Eye (tissue), 1 donor: Measurements from ENCODE around the gene SFXN1.

Experiments used
- DNase-seq: peaks from one replicate; pipeline ENCODE4 v3.0.0-alpha.2; 2015

The SFXN1 gene

GRCh38 chr5:175466700-175467318, 11.6 kb upstream of the SFXN1 start:
- peak; percentile 33 for DNase-seq

- peak; percentile 29 for DNase-seq
These were observed 10.2 kb upstream of the SFXN1 start for GRCh38 chr5:175467983-175468690.

GRCh38 chr5:175468892-175469291, 9.5 kb upstream of the SFXN1 start:
- no peak for DNase-seq

GRCh38 chr5:175469916-175470315, 8.4 kb upstream of the SFXN1 start:
- DNase-seq, result no peak

GRCh38 chr5:175470781-175471180, 7.6 kb upstream of the SFXN1 start:
- DNase-seq, result peak; percentile 70

GRCh38 chr5:175471196-175471595, 7.2 kb upstream of the SFXN1 start:
- peak; percentile 37 for DNase-seq

GRCh38 chr5:175471628-175472027, 6.7 kb upstream of the SFXN1 start:
- DNase-seq, result no peak

GRCh38 chr5:175472378-175472777, 6.0 kb upstream of the SFXN1 start:
- no peak for DNase-seq

- DNase-seq, result no peak
These were observed 3.1 kb upstream of the SFXN1 start for GRCh38 chr5:175475248-175475647.

- no peak for DNase-seq
These were observed 920 bp upstream of the SFXN1 start for GRCh38 chr5:175477440-175477839.

- no peak for DNase-seq
These were observed 364 bp upstream of the SFXN1 start for GRCh38 chr5:175478008-175478383.

GRCh38 chr5:175479125-175479881, 943 bp downstream of the SFXN1 start:
- no peak for DNase-seq

- no peak for DNase-seq
These were observed 5.0 kb downstream of the SFXN1 start for GRCh38 chr5:175483337-175483736.

- no peak for DNase-seq
These were observed 6.0 kb downstream of the SFXN1 start for GRCh38 chr5:175484322-175484721.

- DNase-seq, result no peak
These were observed 6.5 kb downstream of the SFXN1 start for GRCh38 chr5:175484829-175485228.

GRCh38 chr5:175485631-175486030, 7.3 kb downstream of the SFXN1 start:
- DNase-seq, result no peak

- no peak for DNase-seq
These were observed 9.3 kb downstream of the SFXN1 start for GRCh38 chr5:175487514-175488222.

- DNase-seq, result no peak
These were observed 11.5 kb downstream of the SFXN1 start for GRCh38 chr5:175489693-175490443.

GRCh38 chr5:175491223-175491622, 12.9 kb downstream of the SFXN1 start:
- DNase-seq, result no peak

- DNase-seq, result no peak
These were observed 14.9 kb downstream of the SFXN1 start for GRCh38 chr5:175493260-175493659.

- DNase-seq, result no peak
These were observed 15.4 kb downstream of the SFXN1 start for GRCh38 chr5:175493726-175494125.
